PC-3 (cell line): ENCODE data around the gene RAPGEF4. TPM values are rescaled to one million over a fixed set of nuclear protein-coding genes. Genes with fewer than 3 reads are reported as not detected.
A peak's percentile ranks its signal among the peaks of the same experiment; 100 is the strongest.

Source experiments
- ATAC-seq: fragments of 200-7000 bp; cut with Tn5 transposase; 2 replicates; pipeline ENCODE4 v1.9.1; 2020; ENCODE audit warnings: mild to moderate bottlenecking, moderate library complexity
- BruUV-seq: library from RNA; stranded (reverse); fragments of 400-500 nt; replicated peaks from 2 replicates; lab custom pipeline; 2021; lab: Mats Ljungman, UMichigan
- CTCF ChIA-PET: fragments of 300-600 bp; sonication (Branson Sonifier 250); formaldehyde crosslinking; loops from one replicate; lab custom pipeline; 2022; ENCODE audit warnings: antibody characterized with exemption; lab: Charles Lee
- POLR2A ChIA-PET: fragments of 300-600 bp; sonication (Branson Sonifier 250); formaldehyde crosslinking; loops from one replicate; lab custom pipeline; 2022; ENCODE audit warnings: antibody characterized with exemption; ENCODE audit not compliant: unreplicated experiment; lab: Charles Lee
- DNase-seq: peaks from one replicate; pipeline ENCODE4 v3.0.0-alpha.2; 2015
- H2AFZ ChIP-seq: fragments of 300-600 bp; sonication (generic); 2 replicates; pipeline ENCODE4 v1.6.0; 2016; ENCODE audit warnings: antibody characterized with exemption, low read length
- H3F3A ChIP-seq: fragments of 300-600 bp; sonication (generic); one replicate; pipeline ENCODE4 v1.6.0; 2017; ENCODE audit warnings: antibody characterized with exemption, low read length, control low read depth, mild to moderate bottlenecking; ENCODE audit not compliant: unreplicated experiment
- H3K27ac ChIP-seq: fragments of 300-600 bp; sonication (generic); 2 replicates; pipeline ENCODE4 v1.5.1; 2016; ENCODE audit warnings: mild to moderate bottlenecking, low read length
- H3K27me3 ChIP-seq: fragments of 300-600 bp; sonication (generic); 2 replicates; pipeline ENCODE4 v1.6.1; 2016; ENCODE audit warnings: low read length, mixed read lengths
- H3K36me3 ChIP-seq: fragments of 300-600 bp; sonication (generic); 2 replicates; pipeline ENCODE4 v1.6.1; 2016; ENCODE audit warnings: low read depth, mixed run types, low read length, mixed read lengths
- H3K4me1 ChIP-seq: fragments of 300-600 bp; sonication (generic); 2 replicates; pipeline ENCODE4 v1.5.1; 2016; ENCODE audit warnings: low read length; ENCODE audit not compliant: insufficient read depth
- H3K4me2 ChIP-seq: fragments of 300-600 bp; sonication (generic); 2 replicates; pipeline ENCODE4 v1.6.0; 2016; ENCODE audit warnings: low read length
- H3K4me3 ChIP-seq: fragments of 300-600 bp; sonication (generic); 2 replicates; pipeline ENCODE4 v1.5.1; 2016; ENCODE audit warnings: mild to moderate bottlenecking, low read length, mixed read lengths
- H3K79me2 ChIP-seq: fragments of 300-600 bp; sonication (generic); 2 replicates; pipeline ENCODE4 v1.6.1; 2017; ENCODE audit warnings: low read length, mixed read lengths
- H3K9ac ChIP-seq: fragments of 300-600 bp; sonication (generic); 2 replicates; pipeline ENCODE4 v1.6.0; 2016; ENCODE audit warnings: mild to moderate bottlenecking, low read length
- H3K9me2 ChIP-seq: fragments of 300-600 bp; sonication (generic); replicated peaks from 2 replicates; pipeline ENCODE4 v1.6.1; 2016; ENCODE audit warnings: mixed run types, low read length, mixed read lengths
- H3K9me3 ChIP-seq: fragments of 300-600 bp; sonication (generic); 2 replicates; pipeline ENCODE4 v1.6.1; 2016; ENCODE audit warnings: low read length, mixed read lengths
- H4K20me1 ChIP-seq: fragments of 300-600 bp; sonication (generic); 2 replicates; pipeline ENCODE4 v1.6.1; 2016; ENCODE audit warnings: low read length, mixed read lengths
- CTCF ChIP-seq: fragments of 300-600 bp; sonication (generic); conservative IDR thresholded peaks from 2 replicates; pipeline ENCODE4 v1.5.1; 2017; ENCODE audit warnings: antibody characterized with exemption, low read depth, mild to moderate bottlenecking, low read length
- EZH2 ChIP-seq: fragments of 300-600 bp; sonication (generic); IDR thresholded peaks from one replicate; pipeline ENCODE4 v1.6.1; 2017; ENCODE audit warnings: antibody characterized with exemption, mild to moderate bottlenecking, low read length; ENCODE audit not compliant: unreplicated experiment
- EZH2phosphoT487 ChIP-seq: fragments of 300-600 bp; sonication (generic); IDR thresholded peaks from 2 replicates; pipeline ENCODE4 v1.6.1; 2018; ENCODE audit warnings: mild to moderate bottlenecking, antibody characterized with exemption, low read length, borderline replicate concordance
- intact Hi-C: fragments of 100-400 bp; cut with micrococcal nuclease; formaldehyde crosslinking; loops from 2 replicates; pipeline ENCODE4 v1.9.0; 2023
- total RNA-seq: library from RNA; depleted of rRNA; stranded (reverse); fragments of >200 nt; gene quantifications from 2 replicates; pipeline ENCODE4 v1.2.3, GENCODE V29; 2014

RAPGEF4 gene
- total RNA-seq, 1 experiment from 2014 or later, result 0.87 TPM

DNA sequence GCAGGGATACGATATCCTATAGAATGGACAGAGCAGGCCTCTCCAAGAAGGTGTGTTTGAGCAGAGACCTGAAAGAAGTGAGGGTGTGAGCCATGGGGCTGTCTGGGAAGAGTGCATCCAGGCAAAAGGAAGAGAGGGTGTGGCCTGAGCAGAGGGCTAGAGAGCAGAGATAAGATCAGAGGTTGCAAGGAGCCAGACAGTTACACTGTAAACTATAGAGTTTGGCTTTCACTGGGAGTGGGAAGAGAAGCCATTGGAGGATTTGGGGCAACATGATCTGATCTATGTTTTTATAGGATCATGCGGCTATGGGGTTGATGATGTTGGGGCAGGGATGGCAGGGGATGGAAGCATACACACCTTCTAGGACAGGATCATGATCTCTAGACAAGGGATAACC lies 215.9 kb downstream of the RAPGEF4 start:
- ChIA-PET CTCF (no interaction called here), POLR2A (no interaction called here)
- Histone ChIP-seq H3K4me2 (no peak overlapping the region), H3K4me1 (peaks cover 22% of the 10 kb centered on the region), H3K9me3 (no peaks in the 10 kb centered on the region), H3F3A (no peaks in the 10 kb centered on the region), H3K4me3 (no peak overlapping the region), H3K36me3 (no peaks in the 10 kb centered on the region), H3K9ac (no peak overlapping the region), H3K27ac (no peak overlapping the region), H3K27me3 (no peaks in the 10 kb centered on the region), H3K79me2 (no peaks in the 10 kb centered on the region), H2AFZ (no peak overlapping the region), H3K9me2 (no peaks in the 10 kb centered on the region), H4K20me1 (no peaks in the 10 kb centered on the region)
- TF ChIP-seq EZH2phosphoT487, result no peak
- no peak for TF ChIP-seq EZH2
- TF ChIP-seq CTCF, result no peak
- intact Hi-C loops, result no loop called here
- no TSS peak for BruUV-seq
- ATAC-seq (no peak), DNase-seq (no peak)

DNA sequence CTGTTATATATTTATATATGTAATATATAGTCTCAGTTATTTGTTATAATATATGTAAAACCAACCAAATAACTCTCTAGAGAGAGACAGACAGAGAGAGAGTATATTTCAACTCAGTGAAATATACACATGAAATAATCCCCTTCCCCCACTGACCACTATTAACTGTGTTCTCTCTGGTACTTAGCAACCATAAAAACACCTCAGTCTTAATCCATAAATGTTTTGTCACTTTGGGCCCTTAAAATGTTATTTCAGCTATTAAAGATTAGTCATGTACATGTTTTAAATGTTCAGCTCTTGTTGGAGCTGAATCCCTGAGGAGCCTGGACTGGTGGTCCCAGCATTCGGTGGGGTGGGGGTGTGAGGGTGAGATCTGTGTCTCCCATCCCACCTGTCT lies 217.8 kb downstream of the RAPGEF4 start:
- H3K27ac ChIP-seq, result peak overlapping the region; percentile 47
- H3K9ac ChIP-seq, result no peak overlapping the region
- H3K36me3 ChIP-seq, result no peaks in the 10 kb centered on the region
- H3K79me2 ChIP-seq, result no peaks in the 10 kb centered on the region
- ATAC-seq, result no peak; the same call in 1 of the 2 replicates
- peaks cover 18% of the 10 kb centered on the region for H3K4me1 ChIP-seq
- intact Hi-C loops, result no loop called here
- CTCF ChIA-PET, result no interaction called here
- DNase-seq, result peak; percentile 15
- no peaks in the 10 kb centered on the region for H4K20me1 ChIP-seq
- H2AFZ ChIP-seq, result no peak overlapping the region
- H3K27me3 ChIP-seq, result no peaks in the 10 kb centered on the region
- no peaks in the 10 kb centered on the region for H3K9me3 ChIP-seq
- TF ChIP-seq EZH2phosphoT487 (no peak), EZH2 (no peak), CTCF (no peak)
- H3F3A ChIP-seq, result no peaks in the 10 kb centered on the region
- H3K4me2 ChIP-seq, result peak overlapping the region; percentile 45
- POLR2A ChIA-PET, result interaction anchor here (0.6 kb wide), 1 partner anchor 96 kb away, joined by 4 read pairs; no protein-coding TSS in a partner anchor
- H3K4me3 ChIP-seq, result no peak overlapping the region
- BruUV-seq, result no TSS peak
- no peaks in the 10 kb centered on the region for H3K9me2 ChIP-seq

DNA sequence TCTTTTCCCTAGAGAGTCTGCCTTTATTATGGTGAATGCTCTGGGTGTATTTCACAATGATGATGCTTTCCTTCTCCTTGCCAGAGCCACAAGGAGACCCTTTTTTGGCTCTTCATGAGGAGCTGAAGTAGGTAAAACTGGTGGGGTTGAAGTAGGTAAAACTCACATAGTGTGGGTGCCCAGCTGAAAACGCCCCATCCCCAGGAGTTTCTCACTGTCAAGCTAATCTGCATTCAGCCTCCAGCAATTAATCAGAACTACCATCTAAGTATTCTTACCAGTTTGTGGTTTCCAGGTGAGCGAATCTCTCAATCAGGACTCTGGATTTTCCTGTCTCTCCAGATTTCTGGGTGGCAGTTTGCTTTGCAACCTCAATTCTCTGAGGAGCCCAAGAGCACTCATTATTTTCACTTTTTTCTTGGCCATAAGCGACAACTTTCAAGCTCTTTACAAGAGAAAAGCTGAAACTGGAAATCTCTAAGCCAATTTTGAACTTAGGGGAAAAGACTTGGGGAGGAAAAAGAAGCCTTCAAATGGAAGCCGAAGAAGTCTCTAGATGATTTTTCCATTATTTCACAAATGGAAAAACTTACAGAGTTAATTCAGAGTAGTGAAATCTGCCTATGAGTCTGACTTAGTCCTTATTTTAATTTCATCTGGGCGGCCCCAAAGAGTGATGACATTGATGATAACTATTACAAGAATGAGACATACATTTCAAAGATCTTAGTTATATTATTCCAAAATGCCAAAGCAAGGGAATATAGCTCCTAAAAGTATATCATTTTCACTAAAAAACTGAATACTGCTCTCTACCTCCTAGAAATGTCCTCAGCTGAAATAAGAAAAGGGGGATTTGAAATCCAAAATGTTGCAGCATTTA lies 218.6 kb downstream of the RAPGEF4 start:
- H3F3A ChIP-seq, result no peaks in the 10 kb centered on the region
- DNase-seq (peak; percentile 84), ATAC-seq (peak; percentile 43)
- H3K9me3 ChIP-seq, result no peaks in the 10 kb centered on the region
- peaks cover 18% of the 10 kb centered on the region for H3K4me1 ChIP-seq
- no peak overlapping the region; the same call in 1 of the 2 replicates for H3K4me3 ChIP-seq
- TF ChIP-seq CTCF (no peak), EZH2 (no peak), EZH2phosphoT487 (no peak)
- ChIA-PET POLR2A (interaction anchor here (0.6 kb wide), 1 partner anchor 95 kb away, joined by 4 read pairs; no protein-coding TSS in a partner anchor), CTCF (interaction anchor here (0.6 kb wide), 1 partner anchor 252 kb away, joined by 3 read pairs; no protein-coding TSS in a partner anchor)
- H3K4me2 ChIP-seq, result peak overlapping the region; percentile 45
- no peak overlapping the region for H3K9ac ChIP-seq
- H3K79me2 ChIP-seq, result no peaks in the 10 kb centered on the region
- intact Hi-C loops, result no loop called here
- no peaks in the 10 kb centered on the region for H4K20me1 ChIP-seq
- no peaks in the 10 kb centered on the region for H3K27me3 ChIP-seq
- H3K36me3 ChIP-seq, result no peaks in the 10 kb centered on the region
- peak overlapping the region; percentile 47 for H3K27ac ChIP-seq
- no peaks in the 10 kb centered on the region for H3K9me2 ChIP-seq
- BruUV-seq, result no TSS peak
- no peak overlapping the region for H2AFZ ChIP-seq
